K562 (cell line): ENCODE data around the gene LYPD6B. TPM values are rescaled to one million over a fixed set of nuclear protein-coding genes. Genes with fewer than 3 reads are reported as not detected.

ENCODE experiments used
- ATAC-seq: fragments of 200-7000 bp; cut with Tn5 transposase; 3 replicates; pipeline ENCODE4 v1.9.1; 2020; ENCODE audit warnings: moderate library complexity
- BruUV-seq: library from RNA; stranded (reverse); fragments of 400-500 nt; replicated peaks from 2 replicates; lab custom pipeline; 2021; lab: Mats Ljungman, UMichigan
- CTCF ChIA-PET: fragments of 300-600 bp; formaldehyde crosslinking; extraction: SDS; loops from one replicate; lab custom pipeline; 2021; ENCODE audit warnings: low intra/inter-chr PET ratio; lab: Yijun Ruan, JAX
- POLR2A ChIA-PET: fragments of 300-600, 350-650 bp; sonication (Branson Sonifier 250); formaldehyde crosslinking; extraction: SDS; loops from one replicate; lab custom pipeline; 2021; ENCODE audit warnings: antibody characterized with exemption, inconsistent platforms; lab: Yijun Ruan, JAX
- DNase-seq, 4 experiments: peaks; one replicate each; pipeline versions ENCODE4 v3.0.0 to v3.0.0-alpha.2; 2011 to 2018; ENCODE audit warnings: low spot score in 3 of 4, mixed read lengths in 3 of 4; ENCODE audit errors: extremely low read depth in 1 of 4
- FAIRE-seq: peaks from 2 replicates; lab custom pipeline; 2011; peaks lifted over from hg19 to GRCh38; lab: Jason Lieb, UNC
- H2AFZ ChIP-seq: 2 replicates; pipeline ENCODE4 v1.6.0; 2011; ENCODE audit warnings: low read depth, low read length, control low read depth, inconsistent platforms
- H3K27ac ChIP-seq: fragments of 200-600 bp; 3 replicates; pipeline ENCODE4 v1.8.0; 2011; ENCODE audit warnings: low read depth, mild to moderate bottlenecking, control low read depth, inconsistent platforms, low read length, moderate library complexity, mixed read lengths; ENCODE audit errors: extremely low read depth
- H3K27me3 ChIP-seq, 2 experiments: fragments of 300-600 bp in 1 of 2; 2 replicates in 1 of 2; 3 replicates in 1 of 2; pipeline versions ENCODE4 v1.6.0 to v1.8.0; 2011; ENCODE audit warnings: inconsistent platforms in 2 of 2, low read length in 2 of 2, mild to moderate bottlenecking in 1 of 2, mixed read lengths in 1 of 2, moderate library complexity in 1 of 2; ENCODE audit not compliant: control insufficient read depth in 2 of 2, insufficient read depth in 2 of 2
- H3K36me3 ChIP-seq: fragments of 300-600 bp; 3 replicates; pipeline ENCODE4 v1.8.0; 2011; ENCODE audit warnings: mild to moderate bottlenecking, low read length, inconsistent platforms; ENCODE audit not compliant: control insufficient read depth, insufficient read depth
- H3K4me1 ChIP-seq, 2 experiments: fragments of 200-600 bp in 1 of 2; replicated peaks in 1 of 2; 2 replicates in 1 of 2; 3 replicates in 1 of 2; pipeline versions ENCODE4 v1.5.1 to v1.8.0; 2011; ENCODE audit warnings: inconsistent platforms in 2 of 2, low read length in 2 of 2, mild to moderate bottlenecking in 1 of 2, mixed read lengths in 1 of 2, moderate library complexity in 1 of 2; ENCODE audit not compliant: control insufficient read depth in 2 of 2, insufficient read depth in 2 of 2
- H3K4me2 ChIP-seq: 2 replicates; pipeline ENCODE4 v1.6.1; 2011; ENCODE audit warnings: low read length, control low read depth, inconsistent platforms, mixed read lengths; ENCODE audit not compliant: insufficient read depth
- H3K4me3 ChIP-seq: fragments of 200-600 bp; sonication (generic), shearing (Covaris generic); 2 replicates; pipeline ENCODE4 v1.5.1; 2016; ENCODE audit warnings: control low read depth, inconsistent platforms
- H3K79me2 ChIP-seq: fragments of 200-600 bp; 3 replicates; pipeline ENCODE4 v1.8.0; 2011; ENCODE audit warnings: low read length, inconsistent platforms; ENCODE audit not compliant: control insufficient read depth, insufficient read depth
- H3K9ac ChIP-seq, 2 experiments: 2 replicates each; pipeline versions ENCODE4 v1.6.0 to v1.6.1; 2011; ENCODE audit warnings: low read depth in 2 of 2, low read length in 2 of 2, control low read depth in 1 of 2, inconsistent platforms in 1 of 2, mild to moderate bottlenecking in 1 of 2, mixed read lengths in 1 of 2; ENCODE audit not compliant: insufficient read depth in 1 of 2
- H3K9me1 ChIP-seq: one replicate; pipeline ENCODE4 v1.6.0; 2011; ENCODE audit warnings: inconsistent platforms, mild to moderate bottlenecking, low read length, moderate library complexity; ENCODE audit not compliant: control insufficient read depth, insufficient read depth
- H3K9me3 ChIP-seq: replicated peaks from 2 replicates; pipeline ENCODE4 v1.5.1; 2011; ENCODE audit warnings: low read depth, low read length, inconsistent platforms; ENCODE audit not compliant: control insufficient read depth, insufficient read depth
- H4K20me1 ChIP-seq: replicated peaks from 2 replicates; pipeline ENCODE4 v1.6.1; 2011; ENCODE audit warnings: low read length, inconsistent platforms, mixed read lengths; ENCODE audit not compliant: control insufficient read depth, insufficient read depth
- CHD1 ChIP-seq: fragments of 200-600 bp; sonication (generic); IDR thresholded peaks from one replicate; pipeline ENCODE4 v1.6.1; 2012; ENCODE audit warnings: mild to moderate bottlenecking, moderate library complexity, low read length, inconsistent platforms
- CUX1 ChIP-seq: fragments of 200-800 bp; sonication (Bioruptor generic); IDR thresholded peaks from 2 replicates; pipeline ENCODE4 v1.6.1; 2016; ENCODE audit warnings: missing genetic modification characterization, missing compliant biosample characterization
- FOXK1 ChIP-seq: sonication (generic); formaldehyde crosslinking; IDR thresholded peaks from 2 replicates; pipeline ENCODE4 v1.8.0; 2022; ENCODE audit warnings: missing genetic modification reagents, mild to moderate bottlenecking, borderline replicate concordance
- GMEB1 ChIP-seq: fragments of 250-450 bp; sonication (Bioruptor Pico); IDR thresholded peaks from 2 replicates; pipeline ENCODE4 v1.4.0; 2020; ENCODE audit warnings: mild to moderate bottlenecking
- MYC ChIP-seq, 2 experiments: fragments of 250-450 bp in 1 of 2; sonication (Bioruptor Pico) in 1 of 2; IDR thresholded peaks; 2 replicates each; pipeline versions ENCODE4 v1.5.1 to v1.6.1; 2012 to 2021; ENCODE audit warnings: low read depth in 2 of 2, borderline replicate concordance in 1 of 2, improper control_type of control experiment in 1 of 2, low read length in 1 of 2, mild to moderate bottlenecking in 1 of 2, moderate library complexity in 1 of 2
- NEUROD1 ChIP-seq: fragments of 150-350 bp; IDR thresholded peaks from 2 replicates; pipeline ENCODE4 v1.6.1; 2014; ENCODE audit warnings: borderline replicate concordance, low read length, low read depth; ENCODE audit not compliant: partially characterized antibody
- PPARD ChIP-seq: fragments of 250-450 bp; sonication (Bioruptor Pico); IDR thresholded peaks from 2 replicates; pipeline ENCODE4 v1.8.0; 2022; ENCODE audit warnings: inconsistent platforms, mild to moderate bottlenecking, moderate library complexity
- RBM22 ChIP-seq: fragments of 200-400 bp; formaldehyde crosslinking; IDR thresholded peaks from 2 replicates; pipeline ENCODE4 v1.6.1; 2018; ENCODE audit warnings: low read length, low read depth; ENCODE audit not compliant: poor library complexity, severe bottlenecking
- ZBTB2 ChIP-seq: fragments of 450-650 bp; IDR thresholded peaks from 2 replicates; pipeline ENCODE4 v1.6.1; 2016; ENCODE audit warnings: antibody characterized with exemption
- ZNF140 ChIP-seq: fragments of 250-450 bp; sonication (Bioruptor Pico); IDR thresholded peaks from 2 replicates; pipeline ENCODE4 v1.8.0; 2021; ENCODE audit warnings: moderate library complexity, mild to moderate bottlenecking, inconsistent platforms
- WGBS: fragments of 100-300 bp; shearing (Covaris generic); methylation state at CpG from one replicate; pipeline ENCODE4 v1.1.6; 2016; ENCODE audit warnings: low coverage, mixed read lengths; ENCODE audit not compliant: insufficient coverage; ENCODE audit errors: missing lambda C conversion rate; 5-methylcytosine and 5-hydroxymethylcytosine counted together
- in situ Hi-C: fragments of 300-500 bp; cut with MboI; formaldehyde crosslinking; loops from 4 replicates; pipeline ENCODE4 v1.15.0; 2018; ENCODE audit warnings: inconsistent platforms, mixed read lengths
- intact Hi-C: fragments of 100-400 bp; cut with micrococcal nuclease; formaldehyde crosslinking; loops from 2 replicates; pipeline ENCODE4 v1.14.2; 2022
- polyA plus RNA-seq, 8 experiments: library from polyadenylated mRNA; depleted of rRNA in 4 of 8; stranded (reverse) in 5 of 8; unstranded in 3 of 8; fragments of >200 nt; fragmentation: Nextera tagmentation in 2 of 8; fragmentation: Illumina TruSeq in 1 of 8; extraction: Ambion mirVana in 2 of 8; extraction: Trizol in 1 of 8; gene quantifications; 2 replicates each; pipeline versions ENCODE4 v1.2.1 to v1.2.3, GENCODE V29; 2011 to 2014; ENCODE audit warnings: inconsistent platforms in 1 of 8, missing spikeins in 1 of 8
- total RNA-seq, 7 experiments: library from RNA; depleted of rRNA in 6 of 7; stranded (reverse); fragments of >200 nt in 6 of 7; fragmentation: Illumina TruSeq in 2 of 7; extraction: Trizol in 2 of 7; gene quantifications; 2 replicates each; pipeline versions ENCODE4 v1.2.1 to v1.2.3, GENCODE V29; 2011 to 2021; ENCODE audit warnings: low replicate concordance in 1 of 7

Gene LYPD6B
- total and polyA plus RNA-seq, 9 of the 15 experiments (the other 6 are each of a cell fraction or from before 2014, with no cell fraction given) = not detected

GRCh38 chr2:149155196-149155969 lies 116.9 kb downstream of the LYPD6B start:
- CTCF ChIA-PET = no interaction called here
- in situ Hi-C loops = no loop called here
- H3K4me1 ChIP-seq = no peaks in the 10 kb centered on the region
- intact Hi-C loops = no loop called here
- POLR2A ChIA-PET = no interaction called here
- no peaks in the 10 kb centered on the region for H3K9me3 ChIP-seq
- no peak overlapping the region for H3K27ac ChIP-seq
- H3K4me2 ChIP-seq = no peak overlapping the region
- DNase-seq (no peak), FAIRE-seq (no peak), ATAC-seq (no peak; the same call in 2 of the 3 replicates)
- no peaks in the 10 kb centered on the region for H3K79me2 ChIP-seq
- no peak overlapping the region for H2AFZ ChIP-seq
- no peaks in the 10 kb centered on the region for H3K36me3 ChIP-seq
- no peak overlapping the region for H3K9ac ChIP-seq
- H3K27me3 ChIP-seq = no peaks in the 10 kb centered on the region
- 1% methylated on average over 4 of the region's 4 CpGs for WGBS
- H4K20me1 ChIP-seq = no peaks in the 10 kb centered on the region
- no peaks in the 10 kb centered on the region for H3K9me1 ChIP-seq
- no peak overlapping the region for H3K4me3 ChIP-seq
- no TSS peak for BruUV-seq
- no peak for TF ChIP-seq NEUROD1
- TF ChIP-seq ZNF140 (CRISPR knock-in tag) = no peak
- no peak for TF ChIP-seq MYC (IDR thresholded peaks at IDR 0.05; ENCODE audit: low read depth, low read length)
- no peak for TF ChIP-seq MYC (CRISPR knock-in tag; IDR thresholded peaks at IDR 0.05; ENCODE audit: borderline replicate concordance, low read depth)
- TF ChIP-seq CUX1 (CRISPR knock-in tag) = no peak
- TF ChIP-seq CHD1 = no peak
- no peak for TF ChIP-seq GMEB1
- TF ChIP-seq ZBTB2 = no peak
- no peak for TF ChIP-seq FOXK1 (CRISPR knock-in tag)
- no peak for TF ChIP-seq PPARD (CRISPR knock-in tag)
- no peak for TF ChIP-seq RBM22
